Measurements from ENCODE around the gene MYOF. TPM values are rescaled to one million over a fixed set of nuclear protein-coding genes. Genes with fewer than 3 reads are reported as not detected.

The MYOF gene
- 287 and 383 TPM in 2 replicates for total RNA-seq

GRCh38 chr10:93482145-93482834 lies at the start of gene MYOF:
Gene MYOF, minus strand, starts transcription at chr10:93482334. Its CDS starts 140 bp downstream, at chr10:93482194.

GRCh38 chr10:93496322-93497041 lies 14.3 kb upstream of the MYOF start, which contains the start of gene CEP55:
Gene CEP55, plus strand, starts transcription at chr10:93496612. Its CDS starts 3,440 bp downstream, at chr10:93500052.

Small RNA genes lying within 50 kb of the gene (small RNA-seq; reads per million reads assigned to genes)
- not detected for gene RNA5SP323

Other genes with a start within 250 kb of the MYOF start
- 18.9 and 39.1 TPM in 2 replicates for gene CEP55, start 14.3 kb upstream of the MYOF start, total RNA-seq
- not detected in 2 replicates for gene FFAR4, start 84.3 kb upstream of the MYOF start, total RNA-seq
- not detected in 2 replicates for gene RBP4, start 118.9 kb upstream of the MYOF start, total RNA-seq
- gene PDE6C, start 130.2 kb upstream of the MYOF start, total RNA-seq, result not detected in 2 replicates
- 8.2 and 9.4 TPM in 2 replicates for gene FRA10AC1, start 220.3 kb upstream of the MYOF start, total RNA-seq